ENCODE measurements around the gene SCAMP2.

The SCAMP2 gene

DNA sequence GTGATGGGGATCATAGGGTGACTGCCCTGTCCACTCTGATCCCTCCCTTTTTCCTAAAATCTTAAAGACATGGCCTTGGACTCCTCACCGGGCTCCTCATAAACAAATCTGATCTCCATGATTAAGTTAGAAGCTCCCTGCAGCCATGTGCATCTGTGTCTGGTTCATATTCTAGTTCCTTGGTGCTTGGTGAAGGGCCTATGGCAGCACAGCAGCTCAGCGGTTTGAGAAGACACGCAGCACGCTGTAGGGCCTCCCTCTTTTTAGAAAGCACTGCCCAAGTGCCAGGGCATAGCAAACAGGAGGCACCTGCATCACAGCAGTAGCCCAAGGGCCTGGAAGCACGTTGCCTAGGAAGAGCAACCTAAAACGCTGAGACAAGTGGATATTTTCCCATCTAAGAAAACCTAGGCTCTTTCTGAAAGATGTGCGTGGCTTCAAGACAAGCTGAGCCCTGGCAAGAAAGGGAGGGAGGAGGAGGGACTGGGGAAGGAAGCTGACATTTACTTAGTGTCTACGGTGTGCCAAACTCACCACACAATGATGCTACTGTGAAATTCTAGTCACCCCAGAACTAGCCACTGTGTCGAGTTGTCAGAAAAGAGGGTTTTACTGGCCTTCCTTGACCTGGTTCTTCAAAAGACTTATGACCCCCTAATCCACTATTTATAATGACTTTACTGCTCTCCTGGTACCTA lies 15.3 kb downstream of the SCAMP2 start:
- DNase-seq = no peak

DNA sequence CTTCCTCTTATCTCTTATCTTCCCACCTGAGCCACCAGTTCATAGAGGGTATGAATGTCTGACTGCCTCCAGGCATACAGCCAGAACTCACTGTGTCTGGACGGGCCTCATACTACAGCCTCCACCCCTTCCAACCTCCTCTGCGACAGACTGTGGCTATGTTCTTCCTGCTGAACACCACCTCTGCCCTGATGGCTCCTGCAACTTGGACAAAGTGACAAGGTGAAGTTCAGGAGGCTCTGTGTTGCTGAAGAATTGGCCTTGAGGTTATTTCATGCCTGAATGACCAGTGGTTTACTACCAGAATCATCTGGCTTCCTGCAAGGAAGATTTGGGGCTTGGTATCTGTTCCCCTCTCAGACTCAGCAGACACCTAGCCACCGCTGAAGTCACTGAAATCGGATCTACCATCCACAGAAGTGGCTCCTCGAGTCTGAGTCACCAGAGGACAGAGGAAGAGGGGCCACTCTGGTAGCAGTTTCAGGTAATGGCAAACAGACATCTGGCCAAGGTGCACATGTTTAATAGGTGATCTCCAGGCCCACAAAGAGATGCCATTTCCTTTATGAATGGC lies 16.0 kb downstream of the SCAMP2 start:
- no peak for DNase-seq

DNA sequence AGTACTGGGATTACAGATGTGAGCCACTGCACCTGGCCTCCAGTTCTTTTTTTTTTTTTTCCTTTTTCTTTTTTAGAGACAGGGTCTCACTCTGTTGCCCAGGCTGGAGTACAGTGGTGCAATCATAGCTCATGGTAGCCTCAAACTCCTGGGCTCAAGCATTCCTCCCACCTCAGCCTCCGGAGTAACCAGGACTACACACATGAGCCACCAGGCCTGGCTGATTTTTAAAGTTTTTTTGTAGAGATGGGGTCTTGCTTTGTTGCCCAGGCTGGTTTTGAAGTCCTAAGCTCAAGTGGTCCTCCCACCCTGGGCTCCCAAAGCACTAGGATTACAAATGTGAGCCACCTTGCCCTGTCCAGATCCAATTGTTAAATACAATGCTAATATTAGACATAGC lies 16.6 kb downstream of the SCAMP2 start:
- no peak for DNase-seq

DNA sequence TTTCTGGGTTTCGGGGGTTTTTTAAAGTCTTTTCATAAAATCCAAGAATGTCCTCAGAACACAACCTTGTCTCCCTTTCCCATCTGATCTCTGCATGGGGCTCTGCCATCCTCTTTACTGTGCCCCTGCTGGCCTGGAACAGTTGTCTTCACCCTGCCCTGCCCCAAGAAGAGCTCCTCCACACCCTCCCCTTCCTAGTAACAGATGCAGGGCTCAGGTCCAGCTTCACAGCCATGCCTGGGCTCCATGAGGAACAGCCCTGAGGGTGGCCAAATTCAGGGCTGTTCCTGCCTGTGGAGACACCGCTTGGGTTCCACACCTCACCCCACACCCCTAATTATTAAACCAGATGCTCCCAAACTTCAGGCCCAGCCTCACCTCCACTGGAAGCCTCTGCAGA lies 17.3 kb downstream of the SCAMP2 start:
- DNase-seq = no peak

DNA sequence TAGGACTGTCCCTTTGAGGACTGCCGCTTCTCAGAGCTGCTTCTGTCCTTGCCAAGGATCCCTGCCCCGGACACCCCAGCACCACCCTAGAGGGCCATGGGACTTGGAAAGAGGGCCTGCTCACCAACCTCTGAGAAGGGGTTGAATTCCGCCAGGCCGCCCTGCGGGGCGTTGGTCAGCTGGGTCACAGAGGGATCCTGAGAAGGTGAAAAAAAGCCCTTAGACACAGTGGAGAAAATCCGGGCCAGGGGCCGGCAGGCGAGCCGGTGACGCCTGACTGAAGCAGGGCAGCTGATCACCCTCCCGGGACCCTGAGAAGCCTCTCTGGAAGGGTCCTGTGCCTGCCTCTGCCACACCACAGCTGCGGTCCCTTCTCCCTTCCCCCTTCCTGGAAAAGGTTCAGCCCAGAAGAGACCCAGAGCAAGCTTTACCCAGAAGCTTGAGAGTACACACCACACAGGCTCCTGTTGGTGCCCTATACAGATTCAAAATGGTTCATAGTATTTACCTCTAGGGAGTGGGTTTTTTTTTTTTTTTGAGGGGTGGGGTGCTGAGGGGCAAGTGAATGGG lies 18.6 kb downstream of the SCAMP2 start:
- no peak for DNase-seq

DNA sequence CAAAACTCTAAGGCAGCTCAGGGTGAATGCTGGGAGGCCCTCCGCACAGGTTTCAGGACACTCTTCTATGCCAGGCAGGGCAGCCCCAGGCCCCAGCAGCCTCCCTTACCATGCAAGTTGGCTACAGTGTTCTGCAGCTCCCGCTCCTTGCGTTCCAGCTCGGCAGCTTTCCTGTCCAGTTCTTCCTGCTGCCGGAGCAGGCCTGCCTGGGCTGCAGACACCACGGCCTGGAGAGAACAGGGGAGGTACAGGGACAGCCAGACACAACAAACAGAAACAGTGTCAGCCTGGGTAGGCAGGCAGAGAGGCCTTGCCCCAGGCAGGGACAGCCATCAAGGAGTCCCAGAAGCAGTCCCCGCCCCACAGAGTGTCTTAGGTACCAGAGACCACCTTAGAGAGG lies 21.2 kb downstream of the SCAMP2 start:
- DNase-seq = no peak

DNA sequence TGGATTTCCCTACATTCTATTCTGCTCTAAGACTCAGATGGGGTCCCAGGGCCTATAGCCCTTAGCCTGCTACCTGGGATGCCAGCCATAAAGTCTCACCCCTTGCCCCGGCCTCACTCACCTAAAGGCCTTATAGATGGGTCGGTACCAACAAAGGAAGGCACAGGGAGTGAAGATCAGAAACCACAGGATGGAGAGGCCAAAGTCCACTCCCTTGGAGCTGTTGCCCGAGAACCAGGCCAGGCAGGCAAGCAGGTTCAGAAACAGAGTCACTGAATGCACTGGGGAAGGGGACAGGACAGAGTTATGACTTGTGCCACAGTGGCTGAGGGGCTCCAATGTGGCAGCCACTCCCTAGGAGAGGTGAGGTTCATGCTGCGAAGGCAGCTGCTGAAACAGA lies 22.8 kb downstream of the SCAMP2 start:
- DNase-seq = no peak

DNA sequence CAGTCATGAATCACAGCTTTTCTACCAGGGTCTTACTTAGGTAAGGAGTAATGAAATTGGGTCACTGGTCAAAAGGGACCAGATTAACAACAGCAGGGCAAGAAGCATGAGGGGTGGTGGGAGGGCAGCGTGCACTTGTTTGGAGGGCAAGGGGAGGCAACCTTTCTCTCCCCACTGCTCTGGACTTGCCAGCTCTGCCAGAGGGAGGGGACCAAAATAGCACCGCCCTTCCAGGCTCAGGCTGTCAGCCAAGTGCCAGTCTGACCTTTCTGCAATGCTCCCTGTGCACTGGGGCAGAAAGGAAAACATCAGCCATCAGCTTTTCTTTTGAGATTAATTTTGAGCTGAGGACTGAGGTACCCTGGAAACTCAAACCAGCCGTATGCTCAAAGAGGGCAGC lies 25.7 kb downstream of the SCAMP2 start:
- DNase-seq = no peak

DNA sequence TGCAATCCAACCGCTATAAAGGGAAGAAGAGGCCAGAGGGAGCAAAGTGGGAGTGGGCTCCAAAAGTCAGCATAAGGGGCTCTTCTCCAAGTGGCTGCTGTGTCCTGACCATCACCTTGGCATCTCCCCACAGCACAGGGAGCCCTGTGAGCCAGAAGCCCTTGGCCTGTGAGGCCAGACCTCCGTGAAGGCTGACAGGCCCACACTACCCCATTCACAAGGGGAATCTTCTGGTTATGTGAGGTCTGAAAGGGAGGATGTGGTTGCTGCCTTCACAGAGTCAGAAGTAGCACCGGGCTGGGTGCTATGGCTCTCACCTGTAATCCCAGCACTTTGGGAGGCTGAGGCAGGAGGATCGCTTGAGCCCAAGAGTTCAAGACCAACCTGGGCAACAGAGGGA lies 27.6 kb downstream of the SCAMP2 start:
- peak in 1 of 6 experiments; percentile 49 for DNase-seq

DNA sequence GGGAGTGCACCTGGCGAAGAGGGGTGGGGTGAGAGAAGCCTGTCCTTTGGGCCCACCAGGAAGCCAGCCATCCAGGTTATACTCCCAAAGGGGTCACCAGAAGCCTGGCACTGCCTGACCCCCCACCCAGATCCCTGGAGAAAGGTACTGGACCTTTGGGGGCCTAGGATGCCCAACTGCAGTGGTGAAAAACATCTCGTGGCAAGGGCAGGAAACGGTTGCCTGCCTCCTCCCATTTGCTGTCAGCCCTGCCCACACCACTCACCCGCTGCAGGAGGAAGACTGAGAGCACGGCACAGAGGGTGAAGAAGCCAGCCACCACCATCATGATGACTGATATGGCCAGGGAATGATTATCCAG lies 28.0 kb downstream of the SCAMP2 start:
- DNase-seq = peak; percentile 8 to 56 (median 30)

DNA sequence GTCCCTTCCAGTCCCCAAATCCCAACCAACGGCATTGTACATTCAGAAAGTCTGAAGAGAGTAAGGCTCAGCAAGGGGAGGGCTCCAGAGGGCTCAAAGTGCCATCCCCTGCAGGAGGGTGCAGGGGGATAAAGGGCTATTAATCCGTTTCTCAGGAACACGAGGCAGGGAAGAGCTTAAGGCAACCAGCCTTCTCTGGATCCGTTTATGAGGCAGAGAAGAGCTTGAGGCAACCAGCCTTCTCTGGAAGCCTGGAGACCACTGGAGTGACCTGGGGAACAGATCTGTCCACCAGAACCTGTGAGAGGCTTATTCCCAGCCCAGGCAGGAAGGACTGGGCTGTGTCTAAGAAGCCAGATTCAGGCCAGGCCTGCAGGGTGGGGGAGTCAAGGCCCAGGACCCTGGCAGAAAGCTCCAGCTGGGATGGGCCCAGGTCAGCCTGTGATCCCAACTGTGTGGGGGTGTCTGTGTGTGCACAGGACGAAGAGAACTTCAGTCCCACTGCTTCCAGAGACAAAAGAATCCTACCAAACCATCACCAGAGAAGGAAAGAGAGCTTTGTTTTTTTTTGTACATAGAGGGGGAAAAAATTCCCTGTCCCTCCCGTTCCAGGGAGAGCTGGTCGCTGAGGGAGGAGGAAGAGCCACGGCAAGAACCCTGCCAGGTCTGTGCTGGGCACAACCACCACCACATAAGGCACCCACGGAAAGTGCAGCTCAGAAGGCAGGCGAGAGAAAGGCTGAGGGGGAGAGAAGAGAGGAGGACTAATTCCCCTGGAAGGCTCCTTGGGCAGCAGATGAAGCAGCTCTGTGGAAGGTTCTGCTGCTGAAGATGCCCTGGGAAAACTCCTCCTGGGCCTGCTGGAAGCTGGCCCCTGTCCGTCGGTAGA lies 28.6 kb downstream of the SCAMP2 start:
- no peak for DNase-seq

DNA sequence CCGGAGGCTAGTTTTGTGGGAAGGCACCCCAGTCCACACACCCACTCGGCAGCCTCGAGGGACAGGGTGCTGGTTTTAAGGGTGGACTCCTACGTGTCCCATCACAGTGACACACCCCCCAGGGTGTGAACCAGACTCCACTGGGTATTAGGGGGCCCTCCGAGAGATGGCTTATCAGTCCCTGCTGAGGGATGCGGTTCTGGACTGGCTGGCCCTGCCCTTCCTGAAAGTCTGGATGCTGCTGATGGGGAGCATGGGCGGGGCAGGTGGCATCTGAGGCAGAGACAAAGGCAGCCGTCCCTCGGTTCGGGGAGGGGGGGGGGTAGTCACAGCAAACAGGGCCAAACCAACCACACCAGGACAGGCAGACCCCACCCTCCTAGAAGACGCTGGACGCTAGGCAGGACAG lies 29.3 kb downstream of the SCAMP2 start:
- no peak for DNase-seq

DNA sequence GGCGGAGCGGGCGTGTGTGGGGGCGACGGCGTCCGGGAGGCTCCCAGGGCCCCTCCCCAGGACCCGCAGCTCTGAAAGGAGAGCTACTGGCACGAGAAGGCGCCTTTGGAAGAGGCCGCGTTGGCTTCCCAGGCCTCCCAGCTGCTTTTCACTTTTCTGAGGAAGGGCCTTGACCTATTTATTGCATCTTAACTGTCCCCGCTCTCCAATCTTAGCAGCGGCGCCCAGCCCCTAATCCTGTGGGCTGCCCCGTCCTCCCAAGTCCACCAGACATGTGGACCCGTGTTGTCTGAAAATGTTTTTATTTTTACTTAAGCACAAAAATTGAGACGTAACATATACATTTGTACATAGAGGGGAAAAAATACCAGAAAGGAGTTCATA lies 29.7 kb downstream of the SCAMP2 start:
- no peak for DNase-seq

DNA sequence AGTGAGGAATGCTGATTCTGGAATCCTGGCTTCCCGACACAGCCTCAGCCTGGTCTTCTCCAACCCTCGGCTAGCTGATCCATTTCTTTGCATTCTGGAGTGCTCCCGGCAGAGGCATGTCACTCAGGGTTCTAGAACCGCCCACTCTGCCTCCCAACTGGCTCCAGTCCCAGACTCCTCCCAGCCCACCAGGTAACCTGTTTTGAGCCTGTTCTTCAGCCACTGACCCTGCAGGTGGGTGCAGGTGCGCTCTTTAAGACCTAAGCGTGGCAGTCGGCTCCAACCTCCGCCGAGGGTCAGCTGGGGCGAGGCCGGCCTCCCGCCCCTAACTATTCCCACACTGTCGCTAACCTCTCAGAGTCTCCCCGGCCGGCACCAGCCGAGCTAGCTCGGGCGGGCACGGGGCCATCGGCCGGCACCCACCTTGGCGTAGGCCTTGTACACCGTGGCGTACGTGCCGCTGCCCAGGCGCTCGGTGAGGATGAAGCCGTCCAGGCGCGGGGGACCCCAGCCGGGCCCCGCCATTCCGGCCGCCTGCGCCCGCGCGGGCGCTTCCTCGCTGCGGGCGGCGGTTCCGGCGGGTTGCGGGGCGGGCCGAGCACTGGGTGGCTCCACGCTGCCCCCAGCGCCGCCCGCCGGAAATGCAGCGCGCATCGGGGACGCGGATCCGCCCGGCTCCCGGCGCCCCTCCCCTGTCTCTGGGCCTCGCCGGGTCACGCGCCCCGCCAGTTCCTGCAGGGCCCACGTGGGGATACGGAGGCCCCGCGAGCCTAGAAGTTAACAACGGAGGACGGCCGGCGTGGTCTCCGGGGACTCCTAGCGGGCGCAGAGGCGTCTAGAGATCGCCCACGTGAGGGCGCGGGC lies 30.4 kb downstream of the SCAMP2 start, which contains the start of gene ULK3:
TSS of gene ULK3 (minus strand) at position 576 of the 864 bp plus-strand sequence. CDS start at position 525, 51 bp downstream.
- DNase-seq = peak; percentile 85 to 92 (median 89)

DNA sequence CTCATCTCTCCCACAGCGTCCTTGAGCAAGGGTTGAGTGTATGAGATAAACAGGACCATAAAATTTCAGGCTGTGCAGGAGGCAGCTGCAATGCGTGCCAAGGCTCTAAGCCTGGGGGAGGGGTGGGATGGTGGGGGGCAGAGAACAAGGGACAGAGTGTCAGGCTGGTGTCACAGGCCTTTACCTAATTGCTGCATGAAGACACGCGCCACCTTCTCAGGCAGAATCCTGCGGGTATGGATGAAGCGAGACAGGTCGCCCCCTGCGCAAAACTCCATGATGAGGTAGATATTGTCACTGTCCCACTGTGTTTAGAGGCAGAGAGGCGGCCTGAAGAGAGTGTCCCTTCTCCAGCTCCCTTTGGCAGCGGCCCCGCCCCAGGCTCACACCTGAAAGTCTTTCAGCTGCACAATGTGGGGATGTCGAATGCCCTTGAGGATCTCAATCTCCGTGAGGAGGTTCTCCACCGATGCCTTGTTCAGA lies 31.2 kb downstream of the SCAMP2 start:
- DNase-seq = no peak

DNA sequence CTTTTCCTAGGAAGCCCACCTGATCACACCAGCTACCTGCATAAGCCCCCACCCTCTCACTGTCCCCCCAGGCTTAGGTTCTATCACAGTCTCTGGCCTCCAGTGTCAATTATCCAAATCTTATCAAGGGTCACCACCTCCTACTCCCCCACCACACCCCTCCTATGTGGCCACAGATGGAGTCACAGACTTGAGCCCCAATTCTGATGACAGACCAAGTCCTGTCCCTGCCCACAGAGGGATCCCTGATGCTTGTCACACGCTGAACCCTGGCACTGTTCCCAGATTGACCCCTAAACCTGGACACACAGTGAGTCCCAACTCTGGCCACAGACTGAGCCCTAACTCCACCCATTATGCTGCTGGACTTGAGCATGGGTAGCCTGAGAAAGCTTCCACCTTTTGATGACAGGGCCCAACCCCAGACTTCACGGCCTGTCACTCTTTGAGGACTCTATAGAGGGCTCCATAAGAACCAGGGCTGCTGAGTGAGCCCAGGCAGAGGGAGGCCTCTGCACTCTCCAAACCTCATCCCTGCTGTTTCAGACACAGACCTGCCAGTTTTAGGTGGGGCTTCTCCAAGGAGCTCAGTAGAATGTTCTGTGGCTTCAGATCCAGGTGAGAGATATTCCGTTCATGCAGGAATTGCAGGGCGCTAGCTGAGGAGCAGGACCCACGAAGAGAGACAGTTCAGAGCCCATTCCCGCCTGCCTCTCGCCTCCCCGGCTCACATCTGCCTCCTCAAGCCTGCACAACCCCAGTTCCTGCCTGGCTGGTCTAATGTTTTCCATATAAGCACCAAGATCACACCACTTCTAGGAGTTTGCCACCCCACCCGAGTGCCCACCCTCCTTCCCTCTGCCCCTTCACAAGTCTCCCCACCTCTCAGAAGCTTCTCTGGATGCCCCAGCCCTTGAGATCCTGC lies 32.1 kb downstream of the SCAMP2 start:
- DNase-seq = no peak

DNA sequence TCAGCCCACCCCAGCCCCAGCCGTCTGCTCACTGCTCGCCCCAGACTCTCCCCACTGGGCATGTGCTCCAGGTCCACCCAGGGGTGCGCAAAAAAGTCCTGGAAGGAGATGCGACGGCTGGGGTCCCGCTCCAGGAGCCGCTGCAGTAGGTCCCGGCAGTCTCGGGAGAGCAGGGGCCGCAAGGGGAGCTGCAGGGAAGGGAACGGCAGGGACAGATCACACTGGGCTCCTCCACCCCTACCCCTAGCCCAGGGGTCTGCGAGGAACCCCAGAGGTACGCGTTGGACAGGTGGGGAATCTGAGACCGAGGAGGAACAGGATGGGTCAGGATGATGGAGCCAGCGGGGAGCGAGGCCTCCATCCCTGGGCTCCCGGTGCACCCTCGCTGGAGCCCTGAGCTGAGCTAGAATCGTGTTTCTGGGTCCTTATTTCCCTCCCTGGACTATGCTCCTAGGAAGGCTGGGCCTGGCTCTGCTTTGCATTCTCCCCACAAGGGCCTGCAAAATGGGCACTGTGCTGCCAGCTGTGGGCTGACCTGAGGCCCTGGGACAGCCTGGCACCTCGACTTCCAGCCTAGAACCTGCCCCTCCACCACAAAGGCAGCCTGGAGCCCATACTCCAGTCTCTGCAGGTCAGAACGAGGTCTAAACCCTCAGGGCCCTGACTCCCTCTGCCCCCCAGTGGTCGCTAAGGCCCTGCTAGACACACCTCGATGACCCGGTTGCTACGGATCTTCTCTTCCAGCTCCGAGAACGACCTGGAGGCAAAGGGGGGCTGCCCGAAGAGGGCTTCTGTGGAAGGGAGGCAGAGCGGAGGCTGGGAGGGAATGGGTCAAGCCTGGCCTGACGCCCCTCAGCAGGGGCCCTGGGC lies 33.4 kb downstream of the SCAMP2 start:
- no peak for DNase-seq

DNA sequence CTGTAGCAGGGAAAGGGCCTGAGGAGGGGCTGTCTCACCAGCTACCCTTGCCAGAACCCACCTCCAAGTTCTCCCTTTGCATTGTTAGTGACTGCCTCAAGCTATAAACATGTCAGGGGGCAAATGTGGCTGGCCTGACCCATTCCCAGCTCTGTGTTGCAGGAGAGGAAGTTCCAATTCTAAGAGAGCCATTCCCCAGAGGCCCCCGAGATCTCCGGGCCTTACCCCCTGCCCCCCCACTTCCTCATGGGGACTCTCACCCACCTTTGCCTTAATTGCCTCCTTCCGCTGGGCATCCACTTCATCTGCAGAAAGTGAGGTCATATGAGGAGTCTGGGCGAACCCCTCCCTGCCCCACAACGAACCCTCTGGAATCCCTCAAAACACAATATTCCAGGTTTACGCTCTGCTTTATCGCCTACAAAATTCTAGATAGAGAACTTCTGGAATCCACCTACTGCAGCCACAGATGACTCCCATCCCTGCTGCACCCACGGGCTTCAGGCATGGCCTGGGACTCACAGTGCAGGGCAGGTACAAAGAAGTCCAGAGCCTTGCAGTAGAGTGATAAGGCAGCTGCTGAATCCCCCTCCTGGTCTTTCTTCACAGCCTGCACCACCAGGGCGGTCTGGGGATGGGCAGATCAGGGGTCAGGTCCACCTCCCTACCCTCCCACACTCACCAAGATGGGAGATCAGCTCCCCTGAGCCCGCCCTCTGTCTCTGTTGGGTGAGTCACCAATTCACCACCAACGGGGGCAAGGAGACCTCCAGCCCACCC lies 34.2 kb downstream of the SCAMP2 start:
- no peak for DNase-seq

DNA sequence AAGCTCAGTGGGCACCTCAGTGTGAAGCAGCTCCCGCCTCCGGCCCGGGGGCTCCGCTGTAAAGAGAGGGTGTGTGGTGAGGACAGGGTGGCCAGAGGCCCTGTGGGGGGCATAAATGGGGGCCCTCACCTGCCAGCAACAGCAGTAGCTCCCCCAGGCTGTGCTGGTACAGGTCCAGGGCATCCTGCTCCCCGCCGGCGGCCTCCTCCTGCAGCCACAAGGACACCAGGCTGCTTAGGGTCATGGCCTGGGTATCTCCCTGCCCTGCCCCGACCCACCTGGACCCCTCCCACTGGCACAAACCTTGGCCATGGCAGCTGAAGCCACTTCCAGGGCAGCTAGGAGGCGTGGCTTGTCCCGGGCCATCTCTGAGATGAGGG lies 35.0 kb downstream of the SCAMP2 start:
- DNase-seq = no peak

All from stimulated activated naive CD4-positive, alpha-beta T cell (primary cell).